Neuron (in vitro differentiated cells): ENCODE data around the gene PRDX2.
"Not testable (repeated sequence)": the region's sequence is repeated elsewhere in the genome, so short reads cannot be mapped to it uniquely, and the experiment has no call there.

Source experiments
- H2AFZ ChIP-seq: one replicate; pipeline ENCODE4 v1.6.1; 2013; ENCODE audit warnings: low read depth, mild to moderate bottlenecking, inconsistent platforms, low read length, moderate library complexity
- H3K27me3 ChIP-seq: one replicate; pipeline ENCODE4 v1.6.1; 2013; ENCODE audit warnings: low read length; ENCODE audit not compliant: insufficient read depth
- H3K36me3 ChIP-seq: one replicate; pipeline ENCODE4 v1.6.1; 2013; ENCODE audit warnings: low read length; ENCODE audit not compliant: insufficient read depth
- H3K4me1 ChIP-seq: one replicate; pipeline ENCODE4 v1.6.1; 2013; ENCODE audit warnings: low read length; ENCODE audit not compliant: insufficient read depth
- H3K4me3 ChIP-seq: 2 replicates; pipeline ENCODE4 v1.5.1; 2013; ENCODE audit warnings: mild to moderate bottlenecking, low read length, moderate library complexity
- H3K9me3 ChIP-seq: one replicate; pipeline ENCODE4 v1.6.1; 2013; ENCODE audit warnings: low read length

The PRDX2 gene

GRCh38 chr19:12804051-12804450, 2.5 kb upstream of the PRDX2 start:
- H2AFZ ChIP-seq: no peak overlapping the region
- peaks cover 30% of the 10 kb centered on the region for H3K4me1 ChIP-seq
- H3K9me3 ChIP-seq: no peaks in the 10 kb centered on the region
- peaks cover 27% of the 10 kb centered on the region for H3K36me3 ChIP-seq
- no peak overlapping the region for H3K4me3 ChIP-seq
- no peaks in the 10 kb centered on the region for H3K27me3 ChIP-seq

- Histone ChIP-seq H3K36me3 (peaks cover 21% of the 10 kb centered on the region), H3K4me3 (peak overlapping the region; percentile 90), H3K9me3 (no peaks in the 10 kb centered on the region), H3K27me3 (no peaks in the 10 kb centered on the region), H3K4me1 (peaks cover 30% of the 10 kb centered on the region), H2AFZ (peak overlapping the region; percentile 77)
These were observed 887 bp upstream of the PRDX2 start for GRCh38 chr19:12802267-12803106.

GRCh38 chr19:12800923-12801465, 606 bp downstream of the PRDX2 start:
- Histone ChIP-seq H3K4me1 (peaks cover 26% of the 10 kb centered on the region), H3K36me3 (peaks cover 19% of the 10 kb centered on the region), H3K4me3 (peak overlapping the region; percentile 90), H3K27me3 (no peaks in the 10 kb centered on the region), H3K9me3 (no peaks in the 10 kb centered on the region), H2AFZ (peak overlapping the region; percentile 77)

- no peaks in the 10 kb centered on the region for H3K27me3 ChIP-seq
- H3K36me3 ChIP-seq: peaks cover 19% of the 10 kb centered on the region
- no peak overlapping the region for H2AFZ ChIP-seq
- H3K9me3 ChIP-seq: no peaks in the 10 kb centered on the region
- peak overlapping the region; percentile 90 for H3K4me3 ChIP-seq
- peaks cover 25% of the 10 kb centered on the region for H3K4me1 ChIP-seq
These were observed 1.2 kb downstream of the PRDX2 start for GRCh38 chr19:12800466-12800770.

- no peak overlapping the region for H2AFZ ChIP-seq
- peaks cover 25% of the 10 kb centered on the region for H3K4me1 ChIP-seq
- H3K36me3 ChIP-seq: peaks cover 19% of the 10 kb centered on the region
- H3K27me3 ChIP-seq: no peaks in the 10 kb centered on the region
- H3K4me3 ChIP-seq: peak overlapping the region; percentile 90
- H3K9me3 ChIP-seq: no peaks in the 10 kb centered on the region
These were observed 1.7 kb downstream of the PRDX2 start for GRCh38 chr19:12799742-12800465.

GRCh38 chr19:12797607-12798006, 4.0 kb downstream of the PRDX2 start:
- Histone ChIP-seq H3K4me1 (peaks cover 36% of the 10 kb centered on the region), H3K36me3 (peaks cover 19% of the 10 kb centered on the region)
- not testable (repeated sequence) for H2AFZ ChIP-seq, H3K9me3 ChIP-seq, H3K27me3 ChIP-seq, H3K4me3 ChIP-seq

GRCh38 chr19:12797141-12797587, 4.4 kb downstream of the PRDX2 start:
- H3K4me1 ChIP-seq: peaks cover 32% of the 10 kb centered on the region
- H3K4me3 ChIP-seq: no peak overlapping the region
- no peaks in the 10 kb centered on the region for H3K9me3 ChIP-seq
- H2AFZ ChIP-seq: no peak overlapping the region
- peaks cover 19% of the 10 kb centered on the region for H3K36me3 ChIP-seq
- H3K27me3 ChIP-seq: no peaks in the 10 kb centered on the region

- no peaks in the 10 kb centered on the region for H3K9me3 ChIP-seq
- peaks cover 31% of the 10 kb centered on the region for H3K4me1 ChIP-seq
- H3K27me3 ChIP-seq: no peaks in the 10 kb centered on the region
- no peak overlapping the region for H3K4me3 ChIP-seq
- no peak overlapping the region for H2AFZ ChIP-seq
- peaks cover 19% of the 10 kb centered on the region for H3K36me3 ChIP-seq
These were observed 5.2 kb downstream of the PRDX2 start for GRCh38 chr19:12796146-12797071.

GRCh38 chr19:12794971-12795381, 6.6 kb downstream of the PRDX2 start:
- Histone ChIP-seq H3K4me1 (peaks cover 30% of the 10 kb centered on the region), H2AFZ (no peak overlapping the region), H3K4me3 (no peak overlapping the region), H3K27me3 (no peaks in the 10 kb centered on the region), H3K36me3 (peaks cover 11% of the 10 kb centered on the region), H3K9me3 (no peaks in the 10 kb centered on the region)

GRCh38 chr19:12794196-12794941, 7.2 kb downstream of the PRDX2 start:
- H3K4me3 ChIP-seq: peak overlapping the region; percentile 47

GRCh38 chr19:12793290-12794195, 8.1 kb downstream of the PRDX2 start:
- H2AFZ ChIP-seq: no peak overlapping the region
- peaks cover 38% of the 10 kb centered on the region for H3K4me1 ChIP-seq
- peaks cover under 1% of the 10 kb centered on the region for H3K36me3 ChIP-seq
- H3K4me3 ChIP-seq: peak overlapping the region; percentile 47
- no peaks in the 10 kb centered on the region for H3K9me3 ChIP-seq
- H3K27me3 ChIP-seq: no peaks in the 10 kb centered on the region

More at GRCh38 chr19:12794196-12794941, 7.2 kb downstream of the PRDX2 start:
- Histone ChIP-seq H3K4me1 (peaks cover 29% of the 10 kb centered on the region), H3K9me3 (no peaks in the 10 kb centered on the region), H3K36me3 (peaks cover 5% of the 10 kb centered on the region), H2AFZ (no peak overlapping the region), H3K27me3 (no peaks in the 10 kb centered on the region)
